Measurements from ENCODE around the gene PCP4. TPM values are rescaled to one million over a fixed set of nuclear protein-coding genes. Genes with fewer than 3 reads are reported as not detected.
"Not testable (repeated sequence)": the region's sequence is repeated elsewhere in the genome, so short reads cannot be mapped to it uniquely, and the experiment has no call there.

The PCP4 gene
- total RNA-seq, 1 donor from 2014 or later: not detected

DNA sequence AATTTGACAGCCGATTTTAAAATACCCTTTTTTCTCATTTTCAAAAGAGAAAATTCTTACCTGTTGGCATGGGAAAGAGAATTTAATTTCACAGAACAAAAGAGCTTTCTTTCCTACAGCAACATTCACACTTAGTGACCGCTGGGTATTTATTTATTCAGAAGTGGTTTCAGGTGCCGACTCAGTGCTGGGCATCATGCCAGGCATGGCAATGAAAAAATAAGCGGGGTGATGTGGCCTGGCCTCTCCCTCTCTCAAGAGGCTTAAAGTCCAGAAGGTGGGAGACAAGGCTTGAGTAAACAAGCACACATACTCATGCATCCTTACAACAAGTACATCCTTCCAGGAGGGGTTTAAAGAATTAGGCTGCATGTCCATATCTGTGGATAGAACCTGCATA lies 4.1 kb upstream of the PCP4 start:
- intact Hi-C loops (cut with micrococcal nuclease): no loop called here

DNA sequence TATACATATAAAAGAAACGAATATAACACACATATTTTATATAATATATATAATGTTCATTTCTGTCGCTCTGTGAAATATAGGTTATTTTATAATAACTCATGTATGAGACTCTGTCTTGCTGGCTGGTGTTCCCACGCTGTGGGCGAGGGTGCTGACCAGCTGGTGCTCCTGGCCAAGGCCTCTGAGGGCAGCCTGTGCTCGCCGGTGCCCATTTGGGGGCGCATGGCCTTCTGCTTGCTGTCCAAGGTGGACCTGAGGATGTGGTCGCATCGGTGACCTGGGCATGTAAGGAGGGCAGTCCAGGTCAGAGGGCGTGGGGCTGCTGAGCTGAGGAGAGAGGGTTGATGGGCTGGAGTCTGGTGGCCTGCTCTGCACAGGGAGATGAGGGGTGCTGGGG lies 1.1 kb upstream of the PCP4 start:
- intact Hi-C loops (cut with micrococcal nuclease): no loop called here

DNA sequence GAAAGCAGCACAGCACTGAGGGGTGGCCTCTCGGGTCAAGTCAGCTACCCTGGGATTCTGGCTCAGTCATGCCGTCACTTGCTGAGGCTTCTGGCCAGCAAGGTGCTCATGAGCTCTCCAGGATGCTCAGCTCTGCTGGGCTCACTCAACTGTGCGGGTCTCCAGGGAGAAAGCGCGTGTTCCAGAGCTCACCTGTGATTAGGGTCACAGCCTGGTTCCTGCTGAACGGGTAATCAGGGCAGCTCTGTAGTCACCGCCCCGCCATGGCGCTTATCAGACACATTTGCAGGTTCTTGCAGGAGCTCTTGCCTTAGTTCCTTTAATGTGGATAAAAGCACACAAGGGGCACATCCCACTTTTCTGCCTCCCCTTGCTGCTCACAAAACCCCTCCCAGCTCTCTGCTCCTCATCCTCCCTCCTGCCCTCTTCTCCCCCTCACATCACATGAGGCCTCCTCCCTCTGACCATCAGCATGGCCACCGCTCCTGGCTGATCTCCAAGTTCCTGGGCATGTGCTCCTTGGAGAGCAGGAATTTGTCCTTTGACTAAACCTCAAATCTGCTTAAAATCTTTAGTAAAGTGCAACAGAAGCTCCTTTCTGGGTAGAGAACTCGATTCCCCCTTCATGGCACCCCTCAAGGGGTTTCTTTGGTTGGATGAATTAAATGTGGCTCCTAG lies 2.0 kb downstream of the PCP4 start:
- intact Hi-C loops (cut with micrococcal nuclease): no loop called here

DNA sequence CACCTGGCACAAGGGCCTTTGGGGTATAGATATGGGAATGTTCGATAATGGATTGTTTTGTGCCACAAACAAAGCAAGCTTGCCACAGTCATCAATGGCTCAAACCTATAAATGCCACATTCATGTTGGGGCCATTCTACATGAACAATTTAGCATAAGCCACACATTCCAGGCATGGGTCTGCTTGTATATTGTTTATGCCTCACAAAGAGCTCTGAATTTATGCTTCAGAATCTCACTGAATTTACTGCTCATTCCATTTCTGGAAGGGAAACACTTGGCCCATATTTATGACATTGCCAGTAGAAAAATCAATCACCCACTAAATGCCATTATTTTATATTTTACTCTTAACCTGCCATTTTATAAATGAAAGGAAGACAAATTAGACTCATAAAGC lies 6.4 kb downstream of the PCP4 start:
- intact Hi-C loops (cut with micrococcal nuclease): no loop called here

DNA sequence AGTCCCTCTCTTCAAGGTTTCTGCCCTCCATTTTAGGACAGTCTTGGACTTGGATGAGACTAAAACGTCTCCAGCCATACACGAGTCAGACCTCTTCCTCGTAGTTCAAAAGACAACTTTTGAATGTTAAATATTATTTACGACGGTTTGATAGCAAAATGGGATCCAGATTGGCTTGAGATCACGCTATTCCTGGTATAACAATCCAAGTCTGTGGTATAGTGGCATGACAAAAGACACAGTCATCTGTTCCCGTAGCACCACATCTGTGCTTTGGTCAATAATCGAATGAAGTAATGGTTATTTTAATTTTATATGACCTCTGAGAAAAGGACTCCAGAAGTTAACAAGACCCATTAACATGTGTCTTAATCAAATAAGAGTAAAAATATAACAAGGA lies 7.0 kb downstream of the PCP4 start:
- intact Hi-C loops (cut with micrococcal nuclease): no loop called here

DNA sequence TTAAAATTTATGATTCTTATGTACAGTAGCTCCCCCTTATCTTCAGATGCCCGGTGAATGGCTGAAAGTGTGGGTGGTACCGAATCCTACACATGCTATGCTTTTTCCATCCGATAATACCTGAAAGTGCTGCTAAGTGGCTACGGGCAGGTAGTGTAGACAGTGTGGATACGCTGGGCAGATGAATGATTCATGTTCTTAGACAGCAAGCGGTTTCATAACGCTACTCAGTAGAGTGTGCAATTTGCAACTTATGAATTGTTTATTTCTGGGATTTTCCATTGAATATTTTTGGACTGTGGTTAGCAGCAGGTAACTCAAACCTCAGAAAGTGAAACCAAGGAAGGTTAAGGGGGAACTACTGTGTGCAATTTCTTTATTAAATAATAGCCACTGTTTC lies 7.5 kb downstream of the PCP4 start:
- intact Hi-C loops (cut with micrococcal nuclease): no loop called here

DNA sequence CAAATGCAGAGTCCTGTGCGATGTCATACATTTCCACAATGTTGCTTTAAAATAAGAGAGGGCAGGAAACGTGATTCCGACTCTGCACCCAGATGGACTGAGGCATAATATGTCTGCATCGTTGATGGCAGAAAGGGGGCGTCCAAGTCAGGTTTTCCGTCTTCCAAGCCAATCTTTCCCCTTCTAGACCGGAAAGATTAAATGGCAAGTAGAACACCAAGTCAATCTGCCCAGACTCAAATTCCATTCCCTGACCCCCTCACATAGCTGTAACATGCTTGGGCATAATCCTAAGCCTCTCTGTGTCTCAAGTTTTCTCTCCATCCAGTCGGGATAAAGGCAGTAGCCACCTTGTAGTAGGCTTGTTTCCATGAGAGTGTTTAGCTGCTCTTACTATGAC lies 14.4 kb downstream of the PCP4 start:
- intact Hi-C loops (cut with micrococcal nuclease): no loop called here

DNA sequence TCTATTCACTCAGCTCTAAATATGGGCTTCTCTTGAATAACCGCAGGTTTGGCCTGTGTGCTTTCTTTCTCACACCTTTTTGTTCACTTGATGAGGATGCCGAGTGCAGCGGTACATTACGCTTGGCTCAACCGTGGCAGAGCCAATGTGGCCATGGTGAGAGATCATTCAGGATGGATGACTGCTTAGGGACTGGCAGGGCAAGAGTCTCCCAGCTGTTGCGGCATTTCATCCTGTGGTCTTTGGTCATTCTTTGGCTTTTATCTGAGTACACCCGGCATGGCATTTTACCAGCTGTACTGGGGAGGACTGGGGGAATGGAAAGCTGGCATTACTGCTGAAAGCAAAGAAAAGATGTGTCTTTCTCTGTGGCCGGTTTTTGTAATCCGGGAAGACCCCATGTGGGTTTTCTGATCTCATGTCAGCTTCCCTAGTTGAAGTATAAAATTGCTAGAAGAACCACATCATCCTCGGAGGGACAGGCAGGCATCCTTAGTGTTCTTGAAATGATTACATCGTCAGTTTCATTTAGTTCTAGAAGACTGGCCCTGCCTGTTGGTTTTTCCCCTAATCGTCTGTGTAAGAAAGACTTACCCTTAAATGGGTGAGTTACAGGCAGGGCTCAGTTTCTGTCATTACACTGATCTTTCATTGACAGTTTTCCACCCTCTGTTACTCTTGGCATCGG lies 15.1 kb downstream of the PCP4 start:
- intact Hi-C loops (cut with micrococcal nuclease): no loop called here

DNA sequence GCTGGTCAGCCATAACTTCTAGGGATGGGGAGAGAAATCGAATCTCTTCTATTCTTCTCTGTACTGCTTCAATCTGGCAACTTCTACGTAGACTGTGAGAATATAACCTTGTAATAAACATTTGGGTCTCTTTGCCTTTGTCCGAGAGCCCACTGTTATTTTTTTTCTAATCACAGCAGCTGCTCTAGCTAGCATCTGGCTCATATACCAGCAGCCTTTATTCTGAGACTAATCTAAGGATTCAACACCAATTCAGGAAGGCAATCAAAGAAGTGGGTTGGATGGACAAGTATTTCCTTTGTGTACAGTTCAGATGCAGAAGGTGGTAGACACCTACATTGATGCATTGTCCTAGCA lies 15.6 kb downstream of the PCP4 start:
- intact Hi-C loops (cut with micrococcal nuclease): no loop called here

DNA sequence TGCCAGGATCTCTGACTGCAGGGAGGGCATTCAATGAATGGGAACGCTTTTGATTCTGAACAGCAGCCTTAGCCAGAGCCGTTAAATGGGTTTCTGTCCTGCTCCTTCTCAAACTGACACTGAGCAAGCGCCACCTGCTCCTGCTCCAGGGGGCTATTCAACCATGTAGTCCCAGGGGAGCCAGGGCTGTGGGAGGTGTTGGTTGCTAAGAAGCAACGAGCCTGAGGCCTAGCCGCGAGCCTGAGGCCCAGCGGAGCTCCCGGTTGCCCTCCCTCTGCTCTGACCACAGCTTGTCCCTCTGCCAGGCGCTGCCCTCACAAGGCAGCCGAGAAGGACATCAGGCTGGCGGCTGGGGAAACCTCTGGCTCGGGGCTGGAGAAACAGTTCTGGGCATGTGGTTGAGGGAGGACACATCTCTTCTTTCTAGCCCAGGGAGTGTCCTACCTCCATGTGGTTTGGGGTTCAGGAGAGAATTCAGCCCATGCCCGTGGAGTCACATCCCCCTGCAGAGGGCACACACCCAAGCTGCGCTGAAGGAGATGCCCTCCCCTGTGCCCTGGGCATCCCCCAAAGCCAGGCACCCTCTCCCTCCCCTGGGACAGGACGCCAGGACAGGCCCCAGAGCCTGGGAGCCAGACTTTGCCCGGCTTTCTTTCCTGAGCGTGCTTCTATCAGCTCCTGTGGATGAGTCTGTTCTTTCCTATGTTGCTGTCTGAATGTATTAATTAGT lies 18.0 kb downstream of the PCP4 start:
- intact Hi-C loops (cut with micrococcal nuclease): no loop called here

DNA sequence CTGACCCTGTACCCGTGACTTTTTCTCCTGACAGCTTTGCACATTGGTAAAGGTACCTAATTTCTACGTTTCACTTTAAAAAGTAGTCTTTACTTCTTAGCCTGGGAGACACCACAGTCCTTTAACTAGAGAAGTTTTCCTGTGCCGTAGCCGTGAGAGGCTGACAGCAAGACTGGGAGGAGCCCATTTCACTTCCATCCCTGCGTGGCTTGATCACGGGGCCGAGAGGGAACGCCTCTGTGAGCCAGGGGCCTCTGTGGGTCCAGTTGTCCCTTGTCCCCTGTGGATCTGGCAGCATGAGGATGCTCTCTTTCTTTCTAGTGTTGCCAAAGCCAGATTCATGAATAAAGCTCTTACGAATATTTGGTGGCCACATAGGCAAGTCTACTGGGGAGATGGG lies 21.6 kb downstream of the PCP4 start:
- intact Hi-C loops (cut with micrococcal nuclease): no loop called here

DNA sequence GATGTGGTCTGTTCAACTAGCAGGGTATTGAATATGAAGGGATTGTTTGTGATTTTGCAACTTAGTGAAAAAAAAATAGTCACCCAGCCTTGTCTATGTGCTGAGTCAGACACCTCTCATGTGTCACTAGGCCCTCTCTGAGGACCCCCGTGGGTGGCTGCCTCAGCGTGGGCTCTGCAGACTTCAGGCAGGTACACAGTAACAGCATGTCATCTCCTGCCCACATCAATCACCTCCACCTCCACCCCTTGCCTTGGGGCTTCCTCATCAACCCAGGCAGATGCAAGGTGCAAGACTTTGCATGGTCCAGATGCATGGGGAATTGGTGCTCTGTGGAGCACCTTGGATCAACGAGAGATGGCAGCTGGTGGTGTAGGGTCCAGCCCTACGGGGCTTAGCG lies 23.9 kb downstream of the PCP4 start:
- intact Hi-C loops (cut with micrococcal nuclease): no loop called here

DNA sequence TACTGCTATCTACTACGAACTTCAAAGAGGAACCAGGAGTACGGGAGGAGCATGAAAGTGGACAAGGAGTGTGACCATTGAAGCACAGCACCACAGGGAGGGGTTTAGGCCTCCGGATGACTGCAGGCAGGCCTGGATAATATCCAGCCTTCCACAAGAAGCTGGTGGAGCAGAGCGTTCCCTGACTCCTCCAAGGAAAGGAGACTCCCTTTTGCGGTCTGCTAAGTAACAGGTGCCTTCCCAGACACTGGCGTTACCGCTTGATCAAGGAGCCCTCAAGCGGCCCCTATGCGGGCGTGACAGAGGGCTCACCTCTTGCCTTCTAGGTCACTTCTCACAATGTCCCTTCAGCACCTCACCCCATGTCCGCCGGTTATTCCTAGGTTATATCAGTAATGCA lies 24.6 kb downstream of the PCP4 start:
- intact Hi-C loops (cut with micrococcal nuclease): not testable (repeated sequence)

DNA sequence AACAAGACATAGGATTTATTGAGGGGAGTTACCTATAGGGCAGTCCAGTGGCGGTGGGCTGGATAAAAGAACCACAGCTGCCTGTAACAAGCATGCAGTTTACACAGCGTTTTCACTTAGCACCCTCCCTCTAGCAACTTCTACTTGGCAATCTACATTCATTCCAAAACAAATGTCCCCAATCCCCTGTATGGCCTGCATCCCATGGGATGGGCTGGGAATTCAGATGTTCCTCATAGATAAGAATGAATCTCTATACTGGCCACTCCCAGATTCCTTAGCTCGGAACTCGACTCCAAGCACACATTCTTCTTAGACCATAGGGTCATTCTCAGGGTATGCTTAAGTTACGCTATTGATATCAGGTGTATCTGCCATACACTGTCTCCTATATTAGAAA lies 33.3 kb downstream of the PCP4 start:
- intact Hi-C loops (cut with micrococcal nuclease): no loop called here

DNA sequence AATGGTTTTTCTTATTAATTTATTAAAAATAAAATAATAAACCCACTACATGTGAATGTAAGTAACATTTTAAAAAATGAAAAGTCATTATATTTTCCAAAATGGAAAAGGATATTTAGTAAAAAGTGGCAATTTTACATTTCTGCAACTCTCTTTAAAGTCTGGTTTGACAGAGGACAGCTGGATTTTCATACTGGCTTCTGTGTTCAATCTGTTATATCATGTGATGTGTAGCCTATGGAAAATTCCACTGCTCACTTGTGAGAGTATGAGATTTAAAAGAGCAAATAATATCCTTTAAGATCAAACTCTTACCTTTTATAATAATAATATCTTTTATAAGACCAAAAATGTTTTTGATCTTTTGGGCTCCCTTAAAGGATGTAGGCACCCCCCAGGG lies 33.7 kb downstream of the PCP4 start:
- intact Hi-C loops (cut with micrococcal nuclease): no loop called here

DNA sequence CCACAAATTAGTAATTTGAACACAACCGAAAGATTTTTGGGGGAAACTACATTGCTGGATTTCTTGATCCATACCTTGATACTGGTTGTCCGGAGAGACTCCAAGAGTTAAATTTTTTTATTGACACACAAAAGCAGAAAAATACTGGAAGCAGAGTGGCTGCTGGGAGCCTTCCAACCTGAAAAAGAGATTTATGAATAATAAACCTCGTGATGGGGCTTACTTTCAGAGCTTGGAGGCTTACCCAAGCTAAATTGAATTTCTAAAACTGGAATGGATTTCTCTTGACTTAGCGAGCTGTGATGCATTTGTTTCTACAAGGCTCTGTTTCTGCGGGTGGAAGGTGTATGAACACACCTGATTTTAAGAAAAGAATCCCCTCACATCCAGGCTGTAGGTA lies 35.7 kb downstream of the PCP4 start:
- intact Hi-C loops (cut with micrococcal nuclease): no loop called here

DNA sequence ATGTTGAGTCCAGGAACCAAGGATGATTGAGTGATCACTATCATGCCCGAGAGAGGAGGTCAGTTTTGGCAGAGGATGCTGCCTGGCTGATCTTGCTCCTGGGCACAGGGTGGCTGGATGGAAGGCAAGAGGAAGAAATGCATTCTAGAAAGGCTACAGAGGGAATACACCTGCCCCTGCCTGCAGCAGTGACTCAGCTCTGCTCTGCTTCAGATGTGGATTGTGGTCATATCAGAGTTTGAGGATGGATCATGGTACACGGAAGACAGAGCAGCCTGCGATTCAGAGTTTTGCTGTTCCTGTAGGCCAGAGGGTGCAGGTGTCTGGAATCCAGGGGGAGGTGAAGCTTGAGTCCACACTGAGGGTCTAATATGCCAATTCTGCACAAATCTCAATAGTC lies 37.2 kb downstream of the PCP4 start:
- intact Hi-C loops (cut with micrococcal nuclease): no loop called here

DNA sequence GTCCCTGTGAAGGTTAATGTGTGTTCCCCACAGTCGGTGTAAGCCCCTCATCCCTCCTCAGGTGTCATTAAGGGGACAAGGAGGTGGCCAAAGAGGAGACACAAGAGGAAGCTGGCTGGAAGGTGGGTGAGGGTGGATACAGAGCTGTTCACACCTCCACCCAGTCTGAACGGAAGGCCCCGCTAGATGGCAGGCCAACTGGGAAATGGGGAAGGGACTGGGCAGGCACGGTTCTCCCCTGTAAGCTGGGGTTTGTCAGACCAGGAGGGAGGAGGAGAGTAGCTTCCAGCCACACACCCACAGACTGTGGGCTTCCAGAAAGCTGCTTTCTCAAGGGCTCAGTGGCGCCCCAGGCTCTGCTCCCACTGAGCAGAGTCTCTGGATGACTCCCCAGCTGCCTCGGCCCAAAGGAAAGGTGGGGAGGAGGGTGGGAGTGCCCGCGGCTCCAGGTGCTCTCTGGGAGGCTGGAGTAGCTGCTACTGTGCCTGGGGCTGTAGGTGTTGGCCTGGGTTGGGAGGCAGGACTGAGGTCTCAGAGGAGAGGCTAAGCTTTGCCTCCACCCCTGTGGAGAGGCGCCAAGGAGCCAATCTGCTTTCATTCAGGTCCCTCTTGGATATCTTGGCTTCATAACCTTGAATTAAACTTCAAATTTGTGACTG lies 41.2 kb downstream of the PCP4 start:
- intact Hi-C loops (cut with micrococcal nuclease): no loop called here

DNA sequence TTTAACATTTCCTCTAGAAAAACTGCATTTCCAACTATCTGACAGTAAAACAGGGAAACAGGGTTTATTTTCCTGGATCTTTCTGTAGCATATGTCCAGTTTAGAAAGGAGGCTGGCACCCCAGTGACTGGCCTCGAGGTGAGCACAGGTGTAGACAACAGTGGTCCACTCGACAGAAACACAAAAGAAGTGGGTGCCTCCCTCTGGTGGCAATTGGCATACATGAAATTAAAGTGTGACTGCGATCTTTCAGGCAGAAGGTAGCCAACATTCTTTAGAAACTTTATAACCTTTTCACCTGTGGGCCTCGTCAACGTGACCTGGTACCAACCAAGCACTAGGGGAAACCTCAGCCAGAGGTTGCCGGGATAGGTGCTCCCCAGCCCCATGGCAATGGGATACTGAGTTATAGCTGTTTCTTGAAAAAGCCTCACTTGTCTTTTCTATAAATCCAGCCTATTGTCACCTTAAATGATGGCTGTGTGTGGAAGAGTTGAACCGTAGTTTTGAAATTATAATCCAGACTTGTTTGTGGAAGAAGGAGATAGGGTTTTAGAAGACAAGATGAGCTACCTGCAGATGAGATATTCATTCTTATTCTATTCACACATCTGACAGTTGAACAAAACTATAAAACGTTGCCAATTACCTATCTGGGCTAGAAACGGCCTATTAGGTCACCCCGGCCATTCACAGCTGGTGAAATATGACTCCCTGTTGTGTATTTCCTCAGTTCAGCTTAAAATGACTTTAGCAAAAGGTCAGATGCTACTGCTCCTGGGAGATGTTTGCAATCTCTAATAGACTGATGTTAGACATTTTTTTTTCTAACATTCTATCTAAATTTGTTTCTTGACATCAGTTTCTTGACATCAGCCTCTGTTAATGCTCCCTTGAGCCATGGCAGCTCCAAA lies 44.3 kb downstream of the PCP4 start:
- intact Hi-C loops (cut with micrococcal nuclease): no loop called here

DNA sequence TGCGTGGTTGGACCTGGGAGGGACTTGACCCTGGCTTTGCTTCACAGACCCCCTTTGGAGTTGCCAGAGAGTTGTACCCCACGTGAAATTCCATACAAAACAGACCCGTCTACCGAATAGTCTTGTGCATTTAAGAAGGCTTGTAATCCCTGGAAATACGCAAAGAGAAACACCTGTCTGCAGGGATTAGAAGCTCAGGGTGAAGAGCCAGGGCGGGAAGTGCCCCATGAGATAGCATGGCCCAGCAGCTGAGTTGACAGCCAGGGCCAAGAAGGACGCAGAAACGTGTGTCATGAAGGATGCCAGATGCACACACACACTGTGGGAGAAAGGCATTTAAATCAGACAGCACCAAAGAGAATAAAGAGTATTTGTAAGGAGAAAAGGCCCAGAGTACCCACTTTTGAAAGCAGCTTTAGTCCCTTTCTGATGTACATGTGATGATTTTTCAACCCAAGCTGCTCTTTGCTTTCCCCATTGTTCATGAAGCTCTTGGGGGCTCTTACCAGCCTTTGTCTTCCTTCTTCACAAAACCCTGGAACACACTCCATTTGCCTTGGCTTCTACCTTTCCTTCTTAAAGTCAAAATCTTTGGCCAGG lies 46.6 kb downstream of the PCP4 start:
- intact Hi-C loops (cut with micrococcal nuclease): no loop called here

DNA sequence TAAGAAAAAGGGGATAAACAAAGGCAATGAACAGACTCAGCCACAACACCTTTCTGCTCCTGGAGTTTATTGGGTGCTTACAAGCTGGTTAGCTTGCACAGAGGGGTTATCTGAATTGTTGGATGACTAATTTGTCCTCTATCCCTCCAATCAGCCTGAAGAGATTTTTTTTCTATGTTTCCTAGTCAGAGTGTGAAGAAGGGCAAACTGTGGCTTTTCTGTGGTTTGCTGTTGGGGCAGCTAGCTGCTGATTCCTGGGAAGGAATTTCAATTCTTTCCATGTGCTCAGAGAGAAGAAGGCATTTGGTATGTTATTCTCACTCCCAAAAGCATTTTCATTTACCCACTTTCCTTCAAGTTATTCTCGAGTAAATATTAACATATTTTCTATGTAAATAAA lies 48.6 kb downstream of the PCP4 start:
- intact Hi-C loops (cut with micrococcal nuclease): no loop called here
